Head of caudate nucleus (tissue), 42 donors: Measurements from ENCODE around the gene LCLAT1.
"Not testable (repeated sequence)": the region's sequence is repeated elsewhere in the genome, so short reads cannot be mapped to it uniquely, and the experiment has no call there.

Source experiments
- DNase-seq, 42 donors: peaks; one replicate each; pipeline versions ENCODE4 v3.0.0 to v3.0.0-alpha.2; 2020 to 2021; ENCODE audit warnings: mixed read lengths in 7 of 42
- intact Hi-C: fragments of 100-400 bp; cut with DNase I; formaldehyde crosslinking; loops from one replicate; pipeline ENCODE4 v1.15.0; 2022

Gene LCLAT1

GRCh38 chr2:30559544-30560275 lies 112.7 kb downstream of the LCLAT1 start:
- intact Hi-C loops: no loop called here

GRCh38 chr2:30561349-30561748 lies 114.3 kb downstream of the LCLAT1 start:
- no peak for DNase-seq
- intact Hi-C loops: no loop called here

More at GRCh38 chr2:30559544-30560275, 112.7 kb downstream of the LCLAT1 start:
- DNase-seq: no peak

GRCh38 chr2:30565851-30566358 lies 118.9 kb downstream of the LCLAT1 start:
- intact Hi-C loops: no loop called here

GRCh38 chr2:30566631-30567030 lies 119.6 kb downstream of the LCLAT1 start:
- intact Hi-C loops: no loop called here

More at GRCh38 chr2:30565851-30566358, 118.9 kb downstream of the LCLAT1 start:
- DNase-seq: no peak

DNA sequence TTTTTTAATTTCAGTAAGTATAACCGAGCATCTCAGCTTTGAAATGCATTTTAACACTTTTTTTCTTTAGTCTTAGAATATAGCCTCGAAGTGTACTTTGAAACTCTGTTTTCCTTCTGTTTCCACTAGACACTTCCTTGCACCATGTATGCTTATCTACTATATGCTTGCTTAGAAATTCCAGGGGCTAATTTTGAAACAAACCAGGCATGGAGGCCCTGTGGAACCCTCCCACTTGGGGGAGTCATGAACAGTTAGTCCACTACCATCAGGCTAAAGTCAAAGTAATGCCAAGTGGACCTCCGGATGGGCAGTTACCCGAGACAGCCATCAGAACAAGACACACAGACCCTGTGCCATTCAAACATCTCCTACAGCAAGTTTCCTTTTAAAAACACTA lies 120.3 kb downstream of the LCLAT1 start:
- DNase-seq: no peak
- intact Hi-C loops: no loop called here

More at GRCh38 chr2:30566631-30567030, 119.6 kb downstream of the LCLAT1 start:
- DNase-seq: no peak

GRCh38 chr2:30569946-30570345 lies 122.9 kb downstream of the LCLAT1 start:
- intact Hi-C loops: no loop called here
- DNase-seq: no peak

DNA sequence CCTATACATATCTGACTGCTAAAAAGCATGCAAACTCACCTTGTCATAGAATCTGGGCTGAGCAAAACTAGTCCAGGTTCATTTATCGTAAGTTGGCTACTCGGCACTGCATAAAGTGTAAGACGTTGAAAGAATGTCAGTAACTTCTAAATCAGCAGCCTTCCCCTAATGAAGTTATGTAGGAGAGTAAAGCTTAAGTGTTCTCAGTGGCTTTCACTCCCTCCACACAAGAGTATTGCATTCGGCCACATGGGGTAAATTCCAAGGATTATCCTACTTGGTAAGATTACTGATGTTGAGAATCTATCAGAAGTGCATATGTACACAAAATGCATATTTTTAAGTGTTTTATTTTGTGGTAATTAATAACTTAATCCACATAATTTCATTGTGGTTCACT lies 130.1 kb downstream of the LCLAT1 start:
- intact Hi-C loops: no loop called here
- no peak for DNase-seq

DNA sequence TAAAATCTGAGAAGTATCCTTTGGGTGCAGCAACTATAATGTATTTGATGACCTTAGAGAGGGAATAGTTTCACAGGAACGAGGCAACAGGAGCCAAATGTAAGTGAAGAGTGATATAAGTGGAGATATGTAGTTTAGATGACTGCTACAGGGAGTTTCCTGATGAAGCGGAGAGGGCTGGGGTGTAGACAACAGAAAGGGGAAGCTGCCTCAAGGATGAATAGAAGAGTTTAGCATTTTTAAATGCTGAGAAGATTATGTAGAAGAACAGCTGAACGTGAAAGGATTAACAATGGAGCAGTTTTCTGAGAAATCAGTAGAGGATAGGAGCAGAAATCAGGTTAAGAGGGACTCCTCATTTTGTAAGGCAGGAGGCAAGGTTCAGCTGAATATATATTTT lies 133.3 kb downstream of the LCLAT1 start:
- DNase-seq: no peak
- intact Hi-C loops: no loop called here

- no peak for DNase-seq
- intact Hi-C loops: no loop called here
Observed at GRCh38 chr2:30582521-30582920, 135.5 kb downstream of the LCLAT1 start.

DNA sequence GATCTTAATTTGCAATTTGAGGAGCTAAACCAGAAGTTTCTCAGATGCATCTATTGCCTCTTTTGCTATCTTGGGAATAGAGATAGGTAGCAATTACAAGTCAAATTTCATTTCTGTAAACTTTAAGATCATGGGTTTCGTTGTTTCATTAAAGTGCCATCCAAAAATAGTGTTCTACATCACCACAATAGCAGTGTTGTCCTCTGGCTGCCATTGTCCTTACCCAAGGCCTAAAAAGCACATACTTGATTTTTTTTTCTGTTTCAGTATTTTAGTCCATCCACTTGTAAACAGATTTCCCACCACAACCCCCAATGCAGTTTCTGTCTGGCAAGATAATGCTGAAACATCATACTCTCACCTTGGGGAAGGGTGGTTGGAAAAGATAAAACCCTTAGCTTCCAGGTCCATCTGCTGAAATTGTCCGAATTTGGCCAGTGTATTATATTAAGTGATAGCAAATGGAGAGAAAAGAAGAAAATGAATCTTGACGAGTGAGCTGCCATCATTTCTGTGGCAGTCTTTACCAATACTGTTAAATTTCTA lies 136.2 kb downstream of the LCLAT1 start:
- intact Hi-C loops: no loop called here

GRCh38 chr2:30584116-30584515 lies 137.1 kb downstream of the LCLAT1 start:
- intact Hi-C loops: no loop called here
- no peak for DNase-seq

More for the DNA sequence above, 136.2 kb downstream of the LCLAT1 start:
- DNase-seq: no peak

GRCh38 chr2:30588994-30589393 lies 141.9 kb downstream of the LCLAT1 start:
- no peak for DNase-seq
- intact Hi-C loops: no loop called here

GRCh38 chr2:30590407-30590806 lies 143.4 kb downstream of the LCLAT1 start:
- no peak for DNase-seq
- intact Hi-C loops: no loop called here

GRCh38 chr2:30591186-30591585 lies 144.1 kb downstream of the LCLAT1 start:
- intact Hi-C loops: no loop called here
- DNase-seq: no peak

DNA sequence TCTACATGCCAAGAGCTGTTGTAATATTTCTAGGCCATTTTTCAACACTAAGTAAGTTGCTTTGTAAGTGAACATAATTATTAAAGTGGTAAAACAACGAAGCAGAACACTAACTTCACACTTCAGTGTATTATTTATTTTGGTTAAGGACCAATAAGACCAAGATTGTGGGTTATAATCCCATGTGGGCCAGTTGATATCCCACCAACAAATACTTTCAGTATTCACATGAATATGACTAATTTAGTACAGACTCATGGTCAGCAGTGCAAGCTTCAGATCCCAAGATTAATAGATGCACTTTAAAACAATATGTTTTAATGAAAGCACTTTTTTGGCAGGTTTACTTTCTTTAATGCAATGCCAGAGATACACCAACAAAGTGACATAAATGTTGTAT lies 154.3 kb downstream of the LCLAT1 start:
- intact Hi-C loops: no loop called here
- DNase-seq: no peak

DNA sequence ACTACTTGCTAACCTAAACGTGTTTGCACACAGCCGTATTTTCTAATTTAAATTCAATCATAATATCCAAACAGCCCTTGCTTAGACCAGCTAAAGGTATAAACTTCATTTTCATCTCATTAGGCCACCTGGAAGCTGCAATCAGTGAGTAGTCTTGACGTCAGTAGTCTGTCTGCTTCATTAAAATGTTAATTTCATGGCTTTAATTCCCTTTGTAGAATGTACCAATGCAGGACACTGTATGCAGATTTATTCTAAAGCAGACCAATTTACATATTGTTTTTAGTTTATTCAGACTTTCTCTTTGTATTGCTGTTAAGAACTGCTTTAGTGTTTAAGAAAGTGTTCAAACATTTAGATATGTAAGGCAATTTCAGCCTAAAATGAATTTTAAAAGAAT lies 158.2 kb downstream of the LCLAT1 start:
- DNase-seq: no peak
- intact Hi-C loops: no loop called here

GRCh38 chr2:30608643-30609042 lies 161.6 kb downstream of the LCLAT1 start:
- intact Hi-C loops: no loop called here
- DNase-seq: no peak

- no peak for DNase-seq
- intact Hi-C loops: no loop called here
Observed at GRCh38 chr2:30611583-30611982, 164.5 kb downstream of the LCLAT1 start.

DNA sequence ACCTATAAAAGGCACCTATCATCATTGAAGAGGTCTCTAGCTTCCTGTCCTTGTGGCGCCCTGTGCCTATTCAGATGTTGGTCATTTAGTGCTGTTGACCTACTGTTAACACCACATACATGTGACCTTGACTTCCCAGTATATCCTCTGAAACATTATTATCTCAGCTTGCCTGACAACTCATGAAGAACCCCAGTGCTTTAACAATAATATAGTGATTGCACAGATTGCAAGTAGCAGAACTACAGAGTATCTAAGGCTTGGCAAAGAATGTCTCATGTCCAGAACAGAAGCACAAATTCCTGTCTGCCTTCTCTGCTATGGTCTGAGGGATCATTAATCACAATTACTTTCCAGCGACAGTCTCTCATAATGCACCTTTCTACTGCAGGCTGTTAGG lies 165.3 kb downstream of the LCLAT1 start:
- no peak for DNase-seq
- intact Hi-C loops: no loop called here

DNA sequence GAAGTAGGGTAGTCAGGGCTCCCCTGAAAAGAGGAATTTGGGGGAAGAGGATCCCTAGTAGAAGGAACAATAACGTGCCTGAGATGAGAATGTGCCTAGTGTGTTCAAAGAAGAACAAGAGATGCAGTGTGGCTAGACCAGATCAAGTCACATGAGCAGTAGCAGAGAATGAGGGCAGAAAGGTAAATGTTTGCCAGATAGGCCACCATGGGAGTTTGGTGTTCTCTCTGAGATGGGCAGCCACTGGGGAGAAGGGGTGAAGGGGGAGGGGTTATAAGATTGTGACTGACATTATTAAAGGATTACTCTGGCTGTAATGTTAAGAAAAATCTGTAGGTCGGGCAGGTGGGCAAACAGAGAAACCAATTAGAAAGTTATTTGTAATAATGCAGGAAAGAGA lies 166.0 kb downstream of the LCLAT1 start:
- DNase-seq: no peak
- intact Hi-C loops: no loop called here

- DNase-seq, intact Hi-C loops: not testable (repeated sequence)
Observed at GRCh38 chr2:30614227-30614626, 167.2 kb downstream of the LCLAT1 start.
